ENCODE results near the gene HNMT.
"Not testable (repeated sequence)": the region's sequence is repeated elsewhere in the genome, so short reads cannot be mapped to it uniquely, and the experiment has no call there.

The HNMT gene

GRCh38 chr2:137964066-137964858, at the start of gene HNMT:
Gene HNMT, plus strand, starts transcription at chr2:137964473. Its CDS starts 19 bp downstream, at chr2:137964492.
- DNase-seq (ENCODE audit: low spot score) (peak; percentile 45), FAIRE-seq (peak; percentile 90)

GRCh38 chr2:137921105-137921880, 43.0 kb upstream of the HNMT start:
- FAIRE-seq = no peak
- DNase-seq (ENCODE audit: low spot score) = no peak

- DNase-seq (ENCODE audit: low spot score); FAIRE-seq: not testable (repeated sequence)
These were observed 42.1 kb upstream of the HNMT start for GRCh38 chr2:137922171-137922570.

- DNase-seq (ENCODE audit: low spot score) (no peak), FAIRE-seq (no peak)
These were observed 40.3 kb upstream of the HNMT start for GRCh38 chr2:137924019-137924418.

GRCh38 chr2:137925599-137925998, 38.7 kb upstream of the HNMT start:
- no peak for DNase-seq (ENCODE audit: low spot score)
- FAIRE-seq = no peak

- DNase-seq (ENCODE audit: low spot score) (no peak), FAIRE-seq (no peak)
These were observed 36.4 kb upstream of the HNMT start for GRCh38 chr2:137927846-137928245.

GRCh38 chr2:137928547-137929518, 35.4 kb upstream of the HNMT start:
- DNase-seq (ENCODE audit: low spot score) (peak; percentile 35), FAIRE-seq (no peak)

- FAIRE-seq = no peak
These were observed 34.8 kb upstream of the HNMT start for GRCh38 chr2:137929519-137929916.

GRCh38 chr2:137930146-137930545, 34.1 kb upstream of the HNMT start:
- FAIRE-seq (no peak), DNase-seq (ENCODE audit: low spot score) (no peak)

More at GRCh38 chr2:137929519-137929916, 34.8 kb upstream of the HNMT start:
- no peak for DNase-seq (ENCODE audit: low spot score)

GRCh38 chr2:137935591-137935990, 28.7 kb upstream of the HNMT start:
- no peak for DNase-seq (ENCODE audit: low spot score)
- FAIRE-seq = no peak

- DNase-seq (ENCODE audit: low spot score) = no peak
- no peak for FAIRE-seq
These were observed 27.0 kb upstream of the HNMT start for GRCh38 chr2:137937246-137937645.

- DNase-seq (ENCODE audit: low spot score) (no peak), FAIRE-seq (no peak)
These were observed 26.5 kb upstream of the HNMT start for GRCh38 chr2:137937778-137938177.

GRCh38 chr2:137938204-137938603, 26.1 kb upstream of the HNMT start:
- no peak for FAIRE-seq
- DNase-seq (ENCODE audit: low spot score) = no peak

GRCh38 chr2:137939026-137939425, 25.2 kb upstream of the HNMT start:
- no peak for FAIRE-seq
- no peak for DNase-seq (ENCODE audit: low spot score)

- FAIRE-seq (no peak), DNase-seq (ENCODE audit: low spot score) (no peak)
These were observed 24.1 kb upstream of the HNMT start for GRCh38 chr2:137940154-137940553.

GRCh38 chr2:137942037-137942832, 22.0 kb upstream of the HNMT start:
- FAIRE-seq (no peak), DNase-seq (ENCODE audit: low spot score) (no peak)

GRCh38 chr2:137942833-137943677, 21.2 kb upstream of the HNMT start:
- DNase-seq (ENCODE audit: low spot score) = no peak
- no peak for FAIRE-seq

GRCh38 chr2:137943678-137944347, 20.5 kb upstream of the HNMT start:
- no peak for DNase-seq (ENCODE audit: low spot score)
- FAIRE-seq = no peak

- FAIRE-seq (no peak), DNase-seq (ENCODE audit: low spot score) (no peak)
These were observed 19.6 kb upstream of the HNMT start for GRCh38 chr2:137944714-137945113.
